ENCODE results near the gene KCNIP1. TPM values are rescaled to one million over a fixed set of nuclear protein-coding genes. Genes with fewer than 3 reads are reported as not detected.

Gene KCNIP1
- total and polyA plus RNA-seq, 2 of the 8 experiments (the other 6 are each of a cell fraction or from before 2014, with no cell fraction given) = 0.52 to 0.83 TPM

- DNase-seq (ENCODE audit: low read depth in 1 of 2, low spot score in 2 of 2) = no peak
- TF ChIP-seq SP1 (IDR thresholded peaks at IDR 0.05; ENCODE audit: low read depth, low read length) = no peak
- TF ChIP-seq, protein P1, sequence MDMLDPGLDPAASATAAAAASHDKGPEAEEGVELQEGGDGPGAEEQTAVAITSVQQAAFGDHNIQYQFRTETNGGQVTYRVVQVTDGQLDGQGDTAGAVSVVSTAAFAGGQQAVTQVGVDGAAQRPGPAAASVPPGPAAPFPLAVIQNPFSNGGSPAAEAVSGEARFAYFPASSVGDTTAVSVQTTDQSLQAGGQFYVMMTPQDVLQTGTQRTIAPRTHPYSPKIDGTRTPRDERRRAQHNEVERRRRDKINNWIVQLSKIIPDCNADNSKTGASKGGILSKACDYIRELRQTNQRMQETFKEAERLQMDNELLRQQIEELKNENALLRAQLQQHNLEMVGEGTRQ (IDR thresholded peaks at IDR 0.05; ENCODE audit: low read length) = no peak
- no peak for TF ChIP-seq MAFK (IDR thresholded peaks at IDR 0.05; ENCODE audit: low read depth, low read length)
- no peak for TF ChIP-seq CEBPB (IDR thresholded peaks at IDR 0.05; ENCODE audit: low read depth, low read length)
- TF ChIP-seq GTF2F1 (IDR thresholded peaks at IDR 0.05; ENCODE audit: borderline replicate concordance, low read depth, low read length) = no peak
- TF ChIP-seq TEAD4 (IDR thresholded peaks at IDR 0.05; ENCODE audit: low read depth, low read length) = no peak
- TF ChIP-seq SUZ12 (IDR thresholded peaks at IDR 0.05; ENCODE audit: low read length) = no peak
- no peak for TF ChIP-seq PHF8 (conservative IDR thresholded peaks at IDR 0.05; ENCODE audit: low read depth, low read length)
- TF ChIP-seq POU5F1 (IDR thresholded peaks at IDR 0.05; ENCODE audit: low read depth, low read length) = no peak
- ChIA-PET POLR2A (ENCODE audit: partially characterized antibody) (interaction anchor here (11.3 kb wide), 1 partner anchor 6 kb away, joined by 190 read pairs; no protein-coding TSS in a partner anchor), CTCF (ENCODE audit: partially characterized antibody) (interaction anchor here (11.0 to 21.2 kb wide), 2 partner anchors 17 to 37 kb away, joined by 151 to 650 read pairs; partner anchors contain the start of gene GABRP)
- no peak overlapping the region for H3K4me2 ChIP-seq (ENCODE audit: insufficient read depth in 1 of 2, low read depth in 2 of 2, low read length in 2 of 2)
- no peak overlapping the region for H3K14ac ChIP-seq (ENCODE audit: insufficient read length)
- H3K56ac ChIP-seq (replicated peaks; ENCODE audit: insufficient read length, low read depth, low read length) = no peak overlapping the region
- 0 out of 8 replicates have a peak, but pooled peaks cover 0 to 4% (median 0%) of the 10 kb centered on the region in 4 experiments for H3K36me3 ChIP-seq (ENCODE audit: control insufficient read depth in 2 of 4, insufficient read depth in 4 of 4, low read length in 3 of 4)
- H2AK5ac ChIP-seq (ENCODE audit: low read depth, low read length) = no peak overlapping the region
- H3K23me2 ChIP-seq (ENCODE audit: low read depth, low read length) = peaks cover 10% of the 10 kb centered on the region; the same call in 1 of the 2 replicates
- H4K5ac ChIP-seq (ENCODE audit: insufficient read length, low read depth, low read length) = no peak overlapping the region
- no peak overlapping the region for H2AFZ ChIP-seq (ENCODE audit: low read length)
- no peak overlapping the region for H2BK5ac ChIP-seq (ENCODE audit: low read depth, low read length)
- H2BK15ac ChIP-seq (ENCODE audit: low read length) = no peak overlapping the region
- H2BK120ac ChIP-seq (replicated peaks; ENCODE audit: low read depth, low read length) = no peak overlapping the region
- no peak overlapping the region for H4K91ac ChIP-seq (replicated peaks; ENCODE audit: insufficient read length, low read length)
- no peak overlapping the region for H3K27ac ChIP-seq (ENCODE audit: low read depth, low read length)
- no peaks in the 10 kb centered on the region for H3K79me1 ChIP-seq (ENCODE audit: low read depth, low read length)
- H2BK20ac ChIP-seq (ENCODE audit: low read length) = 0 out of 2 replicates have a peak overlapping the region, but pooled peaks have one; percentile 25
- FAIRE-seq = no peak
- H3K4me1 ChIP-seq (replicated peaks in 1 of 4; ENCODE audit: control insufficient read depth in 3 of 4, insufficient read depth in 4 of 4, low read length in 3 of 4) = peaks cover 0 to 4% (median 0%) of the 10 kb centered on the region in 4 experiments; a peak in 1 of 7 replicates
- no peak overlapping the region for H4K8ac ChIP-seq (ENCODE audit: extremely low read depth, insufficient read depth, low read length)
- no peaks in the 10 kb centered on the region for H3K27me3 ChIP-seq (replicated peaks in 1 of 4; ENCODE audit: control insufficient read depth in 3 of 4, extremely low read depth in 1 of 4, insufficient read depth in 3 of 4, low read length in 3 of 4)
- H3K18ac ChIP-seq (ENCODE audit: extremely low read depth, low read length) = no peak overlapping the region
- no peak overlapping the region for H3K23ac ChIP-seq (ENCODE audit: insufficient read length)
- H3K4ac ChIP-seq (replicated peaks; ENCODE audit: insufficient read length, low read depth, low read length) = no peak overlapping the region
- H2BK12ac ChIP-seq (ENCODE audit: low read depth, low read length) = no peak overlapping the region
- H4K20me1 ChIP-seq (replicated peaks in 1 of 2; ENCODE audit: control insufficient read depth in 1 of 2, insufficient read depth in 2 of 2, low read length in 2 of 2) = no peaks in the 10 kb centered on the region
- H3K9ac ChIP-seq (replicated peaks in 1 of 4; ENCODE audit: extremely low read depth in 1 of 4, low read depth in 3 of 4, low read length in 3 of 4) = no peak overlapping the region
- H3K4me3 ChIP-seq (ENCODE audit: extremely low read depth in 1 of 4, insufficient read depth in 2 of 4, low read depth in 3 of 4, low read length in 4 of 4) = no peak overlapping the region
- no peaks in the 10 kb centered on the region for H3K9me3 ChIP-seq (ENCODE audit: insufficient read depth in 2 of 2, low read depth in 1 of 2, low read length in 1 of 2)
- no peaks in the 10 kb centered on the region for H3K79me2 ChIP-seq (ENCODE audit: control insufficient read depth in 1 of 2, insufficient read depth in 2 of 2, low read length in 2 of 2)
Measured at GRCh38 chr5:170753311-170753710, 249.5 kb downstream of the KCNIP1 start.

All from H1 (cell line).